PFSK-1 (cell line): ENCODE measurements around the gene SOD1.

Experiments used
- FOXP2 ChIP-seq: optimal IDR thresholded peaks from 2 replicates; pipeline ENCODE3; 2011; ENCODE audit warnings: borderline replicate concordance, control low read depth, inconsistent platforms; ENCODE audit not compliant: insufficient read depth; ENCODE audit errors: extremely low read length, extremely low read depth
- POLR2AphosphoS5 ChIP-seq: IDR thresholded peaks from 2 replicates; pipeline ENCODE4 v1.6.1; 2012; ENCODE audit warnings: low read depth, mild to moderate bottlenecking, control low read depth, low read length, moderate library complexity
- SIN3A ChIP-seq: IDR thresholded peaks from 2 replicates; pipeline ENCODE4 v1.6.1; 2012; ENCODE audit warnings: mild to moderate bottlenecking, low read length, moderate library complexity, borderline replicate concordance; ENCODE audit not compliant: insufficient read depth
- TAF1 ChIP-seq: IDR thresholded peaks from 2 replicates; pipeline ENCODE4 v1.6.1; 2012; ENCODE audit warnings: low read length, control low read depth, borderline replicate concordance; ENCODE audit not compliant: insufficient read depth
- TF ChIP-seq, protein P1 (sequence below), 2 experiments: IDR thresholded peaks; 2 replicates each; pipeline versions ENCODE4 v1.6.1 to v1.8.0; 2011 to 2012; ENCODE audit warnings: low read depth in 2 of 2, low read length in 2 of 2, control low read depth in 1 of 2, inconsistent platforms in 1 of 2, mild to moderate bottlenecking in 1 of 2, moderate library complexity in 1 of 2; ENCODE audit not compliant: insufficient read depth in 1 of 2

DNA sequence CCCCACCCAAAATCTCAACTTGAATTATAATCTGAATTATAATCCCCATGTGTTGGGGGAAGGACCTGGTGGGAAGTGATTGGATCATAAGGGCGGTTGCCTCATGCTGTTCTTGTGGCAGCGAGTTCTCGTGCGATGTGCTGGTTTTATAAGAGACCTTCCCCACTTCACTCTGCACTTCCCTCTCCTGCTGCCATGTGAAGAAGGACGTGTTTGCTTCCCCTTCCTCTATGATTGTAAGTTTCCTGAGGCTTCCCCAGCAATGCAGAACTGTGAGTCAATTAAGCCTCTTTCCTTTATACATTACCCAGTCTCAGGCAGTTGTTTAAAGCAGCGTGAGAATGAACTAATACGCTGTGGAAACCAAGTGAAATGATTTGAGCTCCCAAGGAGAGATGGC is 48.0 kb upstream of the SOD1 start:
- TF ChIP-seq SIN3A (no peak), POLR2AphosphoS5 (no peak), TAF1 (no peak), FOXP2 (no peak)
- TF ChIP-seq, protein P1, sequence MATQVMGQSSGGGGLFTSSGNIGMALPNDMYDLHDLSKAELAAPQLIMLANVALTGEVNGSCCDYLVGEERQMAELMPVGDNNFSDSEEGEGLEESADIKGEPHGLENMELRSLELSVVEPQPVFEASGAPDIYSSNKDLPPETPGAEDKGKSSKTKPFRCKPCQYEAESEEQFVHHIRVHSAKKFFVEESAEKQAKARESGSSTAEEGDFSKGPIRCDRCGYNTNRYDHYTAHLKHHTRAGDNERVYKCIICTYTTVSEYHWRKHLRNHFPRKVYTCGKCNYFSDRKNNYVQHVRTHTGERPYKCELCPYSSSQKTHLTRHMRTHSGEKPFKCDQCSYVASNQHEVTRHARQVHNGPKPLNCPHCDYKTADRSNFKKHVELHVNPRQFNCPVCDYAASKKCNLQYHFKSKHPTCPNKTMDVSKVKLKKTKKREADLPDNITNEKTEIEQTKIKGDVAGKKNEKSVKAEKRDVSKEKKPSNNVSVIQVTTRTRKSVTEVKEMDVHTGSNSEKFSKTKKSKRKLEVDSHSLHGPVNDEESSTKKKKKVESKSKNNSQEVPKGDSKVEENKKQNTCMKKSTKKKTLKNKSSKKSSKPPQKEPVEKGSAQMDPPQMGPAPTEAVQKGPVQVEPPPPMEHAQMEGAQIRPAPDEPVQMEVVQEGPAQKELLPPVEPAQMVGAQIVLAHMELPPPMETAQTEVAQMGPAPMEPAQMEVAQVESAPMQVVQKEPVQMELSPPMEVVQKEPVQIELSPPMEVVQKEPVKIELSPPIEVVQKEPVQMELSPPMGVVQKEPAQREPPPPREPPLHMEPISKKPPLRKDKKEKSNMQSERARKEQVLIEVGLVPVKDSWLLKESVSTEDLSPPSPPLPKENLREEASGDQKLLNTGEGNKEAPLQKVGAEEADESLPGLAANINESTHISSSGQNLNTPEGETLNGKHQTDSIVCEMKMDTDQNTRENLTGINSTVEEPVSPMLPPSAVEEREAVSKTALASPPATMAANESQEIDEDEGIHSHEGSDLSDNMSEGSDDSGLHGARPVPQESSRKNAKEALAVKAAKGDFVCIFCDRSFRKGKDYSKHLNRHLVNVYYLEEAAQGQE (IDR thresholded peaks at IDR 0.05; ENCODE audit: insufficient read depth in 1 of 2, low read depth in 2 of 2, low read length in 2 of 2) = no peak
